Epithelial cell of proximal tubule (primary cell): ENCODE measurements around the gene GNA14. TPM values are rescaled to one million over a fixed set of nuclear protein-coding genes. Genes with fewer than 3 reads are reported as not detected.

ENCODE experiments used
- DNase-seq: peaks from one replicate; pipeline ENCODE4 v3.0.0-alpha.2; 2011; ENCODE audit warnings: low read depth
- H3K4me3 ChIP-seq: 2 replicates; pipeline ENCODE4 v1.5.1; 2011; ENCODE audit warnings: low read depth, mild to moderate bottlenecking, low read length
- total RNA-seq: library from RNA; depleted of rRNA; stranded (reverse); fragments of >200 nt; gene quantifications from 2 replicates; pipeline ENCODE4 v1.2.3, GENCODE V29; 2015
- TF ChIP-seq, protein P1 (sequence below): conservative IDR thresholded peaks from 2 replicates; pipeline ENCODE4 v1.5.1; 2012; ENCODE audit warnings: low read depth, mild to moderate bottlenecking, low read length

The GNA14 gene
- total RNA-seq, 1 donor from 2014 or later: 0.12 TPM

DNA sequence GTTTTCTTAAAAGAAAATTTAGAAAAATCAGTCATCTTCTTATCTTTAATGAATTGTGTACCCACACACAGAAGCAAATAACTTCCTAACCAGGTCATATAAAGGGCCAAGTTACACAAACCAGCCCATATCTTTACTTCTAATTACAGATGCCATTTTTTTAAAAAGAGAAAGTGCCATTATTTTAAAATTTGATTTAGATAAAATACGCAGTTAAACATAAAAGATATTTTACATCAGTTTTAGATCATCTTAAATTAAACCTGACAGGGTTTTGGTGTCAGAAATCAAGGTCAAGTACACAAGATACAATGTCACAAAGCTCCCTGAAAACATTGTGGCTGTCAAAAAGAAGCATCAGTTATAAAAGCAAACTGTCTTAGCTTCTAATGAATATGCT, 129.4 kb downstream of the GNA14 start:
- TF ChIP-seq, protein P1, sequence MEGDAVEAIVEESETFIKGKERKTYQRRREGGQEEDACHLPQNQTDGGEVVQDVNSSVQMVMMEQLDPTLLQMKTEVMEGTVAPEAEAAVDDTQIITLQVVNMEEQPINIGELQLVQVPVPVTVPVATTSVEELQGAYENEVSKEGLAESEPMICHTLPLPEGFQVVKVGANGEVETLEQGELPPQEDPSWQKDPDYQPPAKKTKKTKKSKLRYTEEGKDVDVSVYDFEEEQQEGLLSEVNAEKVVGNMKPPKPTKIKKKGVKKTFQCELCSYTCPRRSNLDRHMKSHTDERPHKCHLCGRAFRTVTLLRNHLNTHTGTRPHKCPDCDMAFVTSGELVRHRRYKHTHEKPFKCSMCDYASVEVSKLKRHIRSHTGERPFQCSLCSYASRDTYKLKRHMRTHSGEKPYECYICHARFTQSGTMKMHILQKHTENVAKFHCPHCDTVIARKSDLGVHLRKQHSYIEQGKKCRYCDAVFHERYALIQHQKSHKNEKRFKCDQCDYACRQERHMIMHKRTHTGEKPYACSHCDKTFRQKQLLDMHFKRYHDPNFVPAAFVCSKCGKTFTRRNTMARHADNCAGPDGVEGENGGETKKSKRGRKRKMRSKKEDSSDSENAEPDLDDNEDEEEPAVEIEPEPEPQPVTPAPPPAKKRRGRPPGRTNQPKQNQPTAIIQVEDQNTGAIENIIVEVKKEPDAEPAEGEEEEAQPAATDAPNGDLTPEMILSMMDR: no peak
- no peak for DNase-seq
- H3K4me3 ChIP-seq: no peak overlapping the region

DNA sequence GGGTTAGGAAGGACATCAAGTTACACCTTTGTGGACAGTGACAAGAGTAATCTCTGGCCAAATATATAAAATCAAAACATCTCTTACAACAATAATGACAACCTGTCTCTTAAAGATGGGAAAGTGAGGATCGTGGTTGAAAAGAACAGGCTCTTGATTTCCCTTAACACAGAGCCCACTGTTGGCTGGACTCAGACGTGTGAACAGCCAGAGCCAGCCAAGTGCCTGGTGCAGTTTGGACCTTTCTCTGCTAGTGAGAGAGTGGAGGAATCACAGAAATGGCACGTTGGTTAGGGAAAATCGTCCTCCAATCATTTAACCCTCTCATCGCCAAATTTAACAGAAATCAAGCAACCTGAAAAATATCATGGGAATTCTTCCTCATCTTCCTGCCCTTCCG, 131.3 kb downstream of the GNA14 start:
- no peak overlapping the region for H3K4me3 ChIP-seq
- TF ChIP-seq, protein P1: no peak

DNA sequence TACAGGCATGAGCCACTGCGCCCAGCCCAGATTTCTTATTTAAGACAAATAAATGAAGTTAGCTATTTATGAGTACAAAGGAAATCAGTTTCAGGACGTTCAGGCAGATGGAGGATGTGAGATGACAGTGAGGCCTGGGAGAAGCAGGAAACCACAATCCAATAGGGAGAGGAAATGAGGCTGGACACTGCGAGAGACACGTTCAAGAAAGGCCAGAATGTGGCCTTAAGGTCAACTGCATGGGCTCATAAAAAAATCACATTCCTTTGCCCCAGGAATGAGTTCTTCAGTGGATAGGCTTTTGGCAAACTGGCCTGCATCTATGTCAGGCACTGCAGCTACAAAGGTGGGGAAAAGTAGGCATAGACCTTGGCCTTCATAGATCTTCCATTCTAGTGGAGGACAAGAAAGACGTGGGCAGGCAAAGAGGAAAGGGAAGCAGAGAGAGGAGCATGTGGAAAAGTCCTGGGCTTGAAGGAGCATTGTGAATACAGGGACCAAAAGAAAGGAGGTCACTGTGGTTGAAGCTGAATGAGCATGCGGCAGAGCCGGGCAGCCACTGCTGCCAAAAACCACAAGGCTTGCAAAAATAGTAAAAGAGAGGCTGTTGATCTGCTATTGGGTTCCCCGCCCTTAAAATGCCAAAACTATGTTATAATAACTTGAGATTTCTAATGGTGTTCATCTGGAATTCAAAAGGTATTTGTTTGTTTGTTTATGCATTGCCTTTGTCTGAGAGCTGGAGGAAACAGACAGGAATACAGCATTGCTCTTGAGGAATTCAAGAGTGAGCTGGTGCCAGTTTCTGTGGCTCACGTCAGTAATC, 133.0 kb downstream of the GNA14 start:
- DNase-seq: no peak
- H3K4me3 ChIP-seq: no peak overlapping the region
- TF ChIP-seq, protein P1: no peak

More for the DNA sequence above, 131.3 kb downstream of the GNA14 start:
- DNase-seq: no peak

DNA sequence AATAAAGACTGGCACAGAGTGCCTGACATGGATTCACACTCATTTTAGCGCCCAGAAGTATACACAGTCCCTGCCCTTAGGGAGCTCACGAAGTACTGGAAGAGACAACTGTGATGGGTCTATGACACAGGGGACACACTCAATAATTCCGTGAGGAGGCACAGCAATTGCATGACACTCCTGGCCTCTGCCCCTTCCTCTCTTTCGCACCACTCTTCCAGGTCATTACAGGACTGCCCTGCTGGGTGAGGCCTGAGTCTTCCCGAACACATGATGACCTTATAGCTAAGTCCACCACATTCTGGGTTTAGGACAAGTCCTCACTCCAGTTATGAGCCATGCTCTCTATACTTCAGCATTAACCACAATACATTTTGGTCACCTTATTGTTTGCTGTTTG, 134.7 kb downstream of the GNA14 start:
- no peak for DNase-seq
- no peak overlapping the region for H3K4me3 ChIP-seq
- TF ChIP-seq, protein P1: no peak

DNA sequence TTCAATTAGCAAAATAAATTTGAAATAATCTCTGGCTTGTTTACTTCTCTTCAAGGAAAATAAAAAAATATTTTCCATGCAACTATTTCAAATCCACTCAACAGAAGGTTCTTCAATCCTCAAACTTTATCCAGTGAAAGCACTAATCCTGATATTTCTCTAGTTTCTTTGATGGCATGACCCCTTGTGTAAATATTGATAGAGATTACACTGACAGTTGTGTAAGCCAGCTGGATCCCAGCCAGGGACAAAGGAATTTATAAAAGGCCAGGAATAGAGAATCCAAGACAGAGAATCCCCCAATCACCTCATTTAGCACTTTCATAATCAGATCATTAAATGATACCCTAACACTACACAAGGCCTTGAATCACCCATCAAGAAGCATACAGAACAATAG, 135.2 kb downstream of the GNA14 start:
- no peak for DNase-seq
- H3K4me3 ChIP-seq: no peak overlapping the region
- TF ChIP-seq, protein P1: no peak

DNA sequence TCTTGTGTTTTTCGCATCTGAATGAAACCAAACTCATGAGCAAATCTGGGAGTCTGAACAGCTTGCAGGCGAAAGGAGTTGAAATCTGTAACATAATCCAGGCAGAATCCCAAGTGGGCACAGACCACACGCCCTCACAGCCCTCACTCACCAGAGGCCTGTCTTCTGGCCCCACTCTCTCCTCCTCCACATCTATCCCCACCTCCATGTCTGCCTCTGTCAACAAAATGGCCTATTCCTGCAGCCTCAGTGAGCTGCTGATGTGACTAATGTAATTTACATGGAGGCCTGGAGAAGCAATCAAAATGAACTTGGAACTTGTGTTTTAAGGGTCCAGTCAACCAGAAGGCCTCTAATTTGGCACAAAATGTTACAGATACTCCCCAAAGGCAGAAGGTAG, 136.6 kb downstream of the GNA14 start:
- H3K4me3 ChIP-seq: no peak overlapping the region
- no peak for DNase-seq
- TF ChIP-seq, protein P1: no peak

DNA sequence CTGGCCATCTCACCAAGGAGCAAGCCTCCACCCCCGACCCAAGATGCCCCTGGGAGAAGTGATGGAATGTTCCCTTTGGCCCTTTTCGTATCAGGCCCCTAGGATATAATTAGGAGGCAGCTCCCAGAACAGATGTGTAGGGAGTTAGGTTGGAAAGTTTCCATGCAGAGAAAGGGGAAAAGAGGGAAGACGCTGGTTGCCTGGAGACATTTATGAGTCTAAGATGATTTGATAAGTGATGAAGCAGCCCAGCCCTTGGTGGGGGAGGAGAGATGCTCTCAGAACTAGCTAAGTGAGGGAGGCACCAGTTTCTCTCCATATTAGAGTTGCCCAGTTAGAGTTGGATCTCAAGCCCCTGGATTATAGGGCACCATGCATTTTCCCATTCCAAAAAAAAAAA, 137.5 kb downstream of the GNA14 start:
- no peak for DNase-seq
- H3K4me3 ChIP-seq: no peak overlapping the region
- TF ChIP-seq, protein P1: no peak
